Epithelial cell of prostate (primary cell): ENCODE data around the gene NPPA.

ENCODE experiments used
- DNase-seq: peaks from one replicate; pipeline ENCODE4 v3.0.0-alpha.2; 2011; ENCODE audit warnings: low read depth, low spot score
- H3K27ac ChIP-seq: fragments of 450-650 bp; 2 replicates; pipeline ENCODE4 v1.5.1; 2017; ENCODE audit warnings: mild to moderate bottlenecking

NPPA gene

DNA sequence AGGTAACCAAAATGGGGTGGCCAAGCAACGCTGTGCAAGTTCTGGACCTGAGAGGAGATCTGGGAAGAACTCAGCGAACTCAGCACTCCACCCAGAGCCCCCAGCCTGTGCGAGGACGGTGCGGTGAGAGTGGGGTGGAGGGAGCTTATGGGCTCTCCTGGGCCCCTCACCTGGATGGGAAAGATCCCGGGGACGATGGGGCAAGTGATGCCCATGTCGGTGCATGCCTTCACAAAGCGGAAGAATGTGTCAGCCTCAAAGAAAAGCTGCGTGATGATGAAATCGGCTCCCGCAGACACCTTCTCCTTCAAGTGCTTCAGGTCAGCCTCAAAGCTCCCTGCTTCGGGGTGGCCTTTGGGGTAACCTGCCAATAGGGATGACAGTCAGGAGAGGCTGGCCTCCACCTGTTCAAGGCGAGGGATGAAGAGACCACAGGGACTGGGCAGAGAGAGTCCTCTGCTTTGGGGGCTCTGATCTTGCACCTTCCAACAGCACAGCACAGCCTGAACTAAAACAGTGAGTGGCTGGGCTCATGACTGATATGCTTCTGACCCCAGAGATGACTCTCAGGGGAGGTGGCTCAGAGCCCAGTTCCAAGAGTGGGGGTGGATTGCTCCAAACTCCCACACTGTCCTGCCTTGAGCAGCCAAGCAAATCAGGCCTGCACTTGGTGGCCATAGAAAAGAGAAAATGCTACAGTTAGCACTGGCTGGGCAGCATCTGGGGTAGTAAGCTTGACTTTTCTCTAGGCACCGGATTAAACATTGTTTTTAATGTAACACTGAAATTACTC, 51.4 kb downstream of the NPPA start:
- DNase-seq: no peak
- H3K27ac ChIP-seq: no peak overlapping the region
